SK-N-SH (cell line): ENCODE results near the gene PSMD10.

ENCODE experiments used
- CTCF ChIP-seq: fragments of 200-600 bp; sonication (generic); IDR thresholded peaks from 2 replicates; pipeline ENCODE4 v1.6.1; 2017; ENCODE audit warnings: antibody characterized with exemption, mild to moderate bottlenecking, moderate library complexity
- ELF1 ChIP-seq: IDR thresholded peaks from 2 replicates; pipeline ENCODE4 v1.4.0; 2012
- FOSL2 ChIP-seq: IDR thresholded peaks from 2 replicates; pipeline ENCODE4 v1.4.0; 2012; ENCODE audit warnings: low read depth, mild to moderate bottlenecking, moderate library complexity, borderline replicate concordance
- MAX ChIP-seq: IDR thresholded peaks from 2 replicates; pipeline ENCODE4 v1.4.0; 2012; ENCODE audit warnings: low read depth
- MXI1 ChIP-seq: IDR thresholded peaks from 2 replicates; pipeline ENCODE4 v1.6.1; 2012; ENCODE audit warnings: mild to moderate bottlenecking, low read depth, low read length, improper control_type of control experiment
- RAD21 ChIP-seq: IDR thresholded peaks from 2 replicates; pipeline ENCODE4 v1.6.1; 2012; ENCODE audit warnings: mild to moderate bottlenecking, low read length
- RCOR1 ChIP-seq: fragments of 150-350 bp; IDR thresholded peaks from 2 replicates; pipeline ENCODE4 v1.6.1; 2017; ENCODE audit warnings: antibody characterized with exemption, low read length
- RFX5 ChIP-seq: IDR thresholded peaks from 2 replicates; pipeline ENCODE4 v1.6.1; 2012; ENCODE audit warnings: mild to moderate bottlenecking, improper control_type of control experiment, low read length
- TF ChIP-seq, protein P1 (sequence below): fragments of 150-350 bp; IDR thresholded peaks from 2 replicates; pipeline ENCODE4 v1.6.1; 2017; ENCODE audit warnings: antibody characterized with exemption, low read length, low read depth, borderline replicate concordance
- TF ChIP-seq, protein P2 (sequence below): IDR thresholded peaks from 2 replicates; pipeline ENCODE4 v1.4.0; 2012; ENCODE audit warnings: low read depth, borderline replicate concordance

DNA sequence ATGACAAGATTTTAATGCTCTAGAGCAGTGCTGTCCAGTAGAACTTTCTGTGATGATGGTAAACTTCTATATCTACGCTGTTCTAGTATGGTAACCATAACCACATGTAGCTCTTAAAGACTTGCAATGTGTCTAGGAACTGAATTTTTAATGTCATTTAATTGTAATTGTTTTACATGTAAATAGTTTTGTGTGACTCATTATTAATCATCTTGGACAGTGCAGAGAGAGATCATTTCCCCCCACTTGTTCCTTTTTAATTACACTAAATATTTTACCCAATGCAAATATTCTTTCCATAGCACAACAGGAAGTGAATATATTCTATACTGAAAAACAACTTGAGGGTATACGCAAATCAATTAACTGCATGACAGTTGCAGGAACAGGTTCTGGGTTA is 6.0 kb upstream of the PSMD10 start:
- TF ChIP-seq CTCF (no peak), ELF1 (no peak), FOSL2 (no peak), MXI1 (no peak), RCOR1 (no peak), RAD21 (no peak), RFX5 (no peak), MAX (no peak)
- TF ChIP-seq, protein P1, sequence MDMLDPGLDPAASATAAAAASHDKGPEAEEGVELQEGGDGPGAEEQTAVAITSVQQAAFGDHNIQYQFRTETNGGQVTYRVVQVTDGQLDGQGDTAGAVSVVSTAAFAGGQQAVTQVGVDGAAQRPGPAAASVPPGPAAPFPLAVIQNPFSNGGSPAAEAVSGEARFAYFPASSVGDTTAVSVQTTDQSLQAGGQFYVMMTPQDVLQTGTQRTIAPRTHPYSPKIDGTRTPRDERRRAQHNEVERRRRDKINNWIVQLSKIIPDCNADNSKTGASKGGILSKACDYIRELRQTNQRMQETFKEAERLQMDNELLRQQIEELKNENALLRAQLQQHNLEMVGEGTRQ: no peak
- TF ChIP-seq, protein P2, sequence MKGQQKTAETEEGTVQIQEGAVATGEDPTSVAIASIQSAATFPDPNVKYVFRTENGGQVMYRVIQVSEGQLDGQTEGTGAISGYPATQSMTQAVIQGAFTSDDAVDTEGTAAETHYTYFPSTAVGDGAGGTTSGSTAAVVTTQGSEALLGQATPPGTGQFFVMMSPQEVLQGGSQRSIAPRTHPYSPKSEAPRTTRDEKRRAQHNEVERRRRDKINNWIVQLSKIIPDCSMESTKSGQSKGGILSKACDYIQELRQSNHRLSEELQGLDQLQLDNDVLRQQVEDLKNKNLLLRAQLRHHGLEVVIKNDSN: no peak
